HG03571 (cell line): ENCODE measurements around the gene DEFB125.
"Not testable (repeated sequence)": the region's sequence is repeated elsewhere in the genome, so short reads cannot be mapped to it uniquely, and the experiment has no call there.

ENCODE experiments used
- ATAC-seq: cut with Tn5 transposase; IDR thresholded peaks from one replicate; pipeline ENCODE4 v1.9.1; 2021; ENCODE audit not compliant: unreplicated experiment

Gene DEFB125

GRCh38 chr20:87401-87800, at the start of gene DEFB125:
Gene DEFB125, plus strand, starts transcription at chr20:87672. Its CDS starts 38 bp downstream, at chr20:87710.
- no peak for ATAC-seq

GRCh38 chr20:60035-60918, 27.2 kb upstream of the DEFB125 start:
- ATAC-seq: no peak

GRCh38 chr20:61230-61629, 26.2 kb upstream of the DEFB125 start:
- no peak for ATAC-seq

- ATAC-seq: no peak
Observed at GRCh38 chr20:61757-62156, 25.7 kb upstream of the DEFB125 start.

GRCh38 chr20:62487-62886, 25.0 kb upstream of the DEFB125 start:
- ATAC-seq: no peak

GRCh38 chr20:64026-64603, 23.4 kb upstream of the DEFB125 start:
- no peak for ATAC-seq

GRCh38 chr20:64766-65322, 22.6 kb upstream of the DEFB125 start:
- ATAC-seq: no peak

- ATAC-seq: no peak
Observed at GRCh38 chr20:77231-77630, 10.2 kb upstream of the DEFB125 start.

- no peak for ATAC-seq
Observed at GRCh38 chr20:78338-78737, 9.1 kb upstream of the DEFB125 start.

GRCh38 chr20:79565-79964, 7.9 kb upstream of the DEFB125 start:
- ATAC-seq: no peak

- ATAC-seq: no peak
Observed at GRCh38 chr20:90651-91050, 3.2 kb downstream of the DEFB125 start.

- ATAC-seq: no peak
Observed at GRCh38 chr20:93641-94040, 6.2 kb downstream of the DEFB125 start.

- ATAC-seq: no peak
Observed at GRCh38 chr20:95215-95614, 7.7 kb downstream of the DEFB125 start.

GRCh38 chr20:97691-98090, 10.2 kb downstream of the DEFB125 start:
- ATAC-seq: not testable (repeated sequence)

GRCh38 chr20:101975-102374, 14.5 kb downstream of the DEFB125 start:
- ATAC-seq: no peak

GRCh38 chr20:103456-103855, 16.0 kb downstream of the DEFB125 start:
- ATAC-seq: no peak

GRCh38 chr20:112396-112795, 24.9 kb downstream of the DEFB125 start:
- ATAC-seq: no peak

GRCh38 chr20:117518-117917, 30.0 kb downstream of the DEFB125 start:
- ATAC-seq: no peak

- not testable (repeated sequence) for ATAC-seq
Observed at GRCh38 chr20:129786-130323, 42.4 kb downstream of the DEFB125 start.

- ATAC-seq: no peak
Observed at GRCh38 chr20:137668-138490, 50.4 kb downstream of the DEFB125 start.

- no peak for ATAC-seq
Observed at GRCh38 chr20:142290-142689, 54.8 kb downstream of the DEFB125 start, which contains the start of gene DEFB126. Gene DEFB126, plus strand, starts transcription at chr20:142590. Its CDS starts 39 bp downstream, at chr20:142629.
